BJ (cell line): Measurements from ENCODE around the gene RNF14. TPM values are rescaled to one million over a fixed set of nuclear protein-coding genes. Genes with fewer than 3 reads are reported as not detected.

Experiments used
- CTCF ChIA-PET: fragments of 350-600 bp; formaldehyde crosslinking; extraction: SDS; loops from one replicate; lab custom pipeline; 2021; ENCODE audit warnings: antibody characterized with exemption, inconsistent platforms; lab: Yijun Ruan, JAX
- POLR2A ChIA-PET: fragments of 300-600 bp; sonication (Branson Sonifier 250); formaldehyde crosslinking; extraction: SDS; loops from one replicate; lab custom pipeline; 2021; ENCODE audit warnings: antibody characterized with exemption; lab: Charles Lee
- DNase-seq: peaks from one replicate; pipeline ENCODE4 v3.0.0-alpha.2; 2011; ENCODE audit warnings: low read depth
- H3K27me3 ChIP-seq: 2 replicates; pipeline ENCODE4 v1.6.0; 2011; ENCODE audit warnings: low read length; ENCODE audit not compliant: control insufficient read depth, insufficient read depth
- H3K36me3 ChIP-seq: 2 replicates; pipeline ENCODE4 v1.5.1; 2011; ENCODE audit warnings: low read length; ENCODE audit not compliant: control insufficient read depth, insufficient read depth
- H3K4me3 ChIP-seq: 2 replicates; pipeline ENCODE4 v1.5.1; 2011; ENCODE audit warnings: low read depth, mild to moderate bottlenecking, control low read depth, low read length
- polyA plus RNA-seq: library from polyadenylated mRNA; depleted of rRNA; stranded (reverse); fragments of >200 nt; gene quantifications from 2 replicates; pipeline ENCODE4 v1.2.3, GENCODE V29; 2011
- TF ChIP-seq, protein P1 (sequence below): IDR thresholded peaks from 2 replicates; pipeline ENCODE4 v1.5.1; 2011; ENCODE audit warnings: low read depth, mild to moderate bottlenecking, control low read depth, inconsistent platforms, low read length, moderate library complexity; ENCODE audit not compliant: insufficient read depth

Gene RNF14
- polyA plus RNA-seq, 1 experiment: 27.2 TPM

- TF ChIP-seq, protein P1, sequence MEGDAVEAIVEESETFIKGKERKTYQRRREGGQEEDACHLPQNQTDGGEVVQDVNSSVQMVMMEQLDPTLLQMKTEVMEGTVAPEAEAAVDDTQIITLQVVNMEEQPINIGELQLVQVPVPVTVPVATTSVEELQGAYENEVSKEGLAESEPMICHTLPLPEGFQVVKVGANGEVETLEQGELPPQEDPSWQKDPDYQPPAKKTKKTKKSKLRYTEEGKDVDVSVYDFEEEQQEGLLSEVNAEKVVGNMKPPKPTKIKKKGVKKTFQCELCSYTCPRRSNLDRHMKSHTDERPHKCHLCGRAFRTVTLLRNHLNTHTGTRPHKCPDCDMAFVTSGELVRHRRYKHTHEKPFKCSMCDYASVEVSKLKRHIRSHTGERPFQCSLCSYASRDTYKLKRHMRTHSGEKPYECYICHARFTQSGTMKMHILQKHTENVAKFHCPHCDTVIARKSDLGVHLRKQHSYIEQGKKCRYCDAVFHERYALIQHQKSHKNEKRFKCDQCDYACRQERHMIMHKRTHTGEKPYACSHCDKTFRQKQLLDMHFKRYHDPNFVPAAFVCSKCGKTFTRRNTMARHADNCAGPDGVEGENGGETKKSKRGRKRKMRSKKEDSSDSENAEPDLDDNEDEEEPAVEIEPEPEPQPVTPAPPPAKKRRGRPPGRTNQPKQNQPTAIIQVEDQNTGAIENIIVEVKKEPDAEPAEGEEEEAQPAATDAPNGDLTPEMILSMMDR: no peak
Observed at GRCh38 chr5:142012792-142013388, 44.0 kb downstream of the RNF14 start, which contains the start of gene GNPDA1. Gene GNPDA1, minus strand, starts transcription at chr5:142013027. Its CDS starts 992 bp downstream, at chr5:142012035.

GRCh38 chr5:142013734-142014521, 45.0 kb downstream of the RNF14 start:
- Histone ChIP-seq H3K36me3 (no peaks in the 10 kb centered on the region; the same call in 1 of the 2 replicates), H3K4me3 (no peak overlapping the region), H3K27me3 (peaks cover 1% of the 10 kb centered on the region; the same call in 1 of the 2 replicates)
- DNase-seq: no peak
- TF ChIP-seq, protein P1: no peak
- CTCF ChIA-PET: interaction anchor here (0.6 to 5.9 kb wide), 29 partner anchors 11 to 549 kb away, joined by 3 to 50 read pairs (median 4); partner anchors contain the start of genes NDFIP1 and RNF14
- POLR2A ChIA-PET: no interaction called here

More at GRCh38 chr5:142012792-142013388, 44.0 kb downstream of the RNF14 start, which contains the start of gene GNPDA1:
- H3K27me3 ChIP-seq: peaks cover under 1% of the 10 kb centered on the region; the same call in 1 of the 2 replicates
- DNase-seq: no peak
- peak within 1 kb of the TSS; percentile 68 for H3K4me3 ChIP-seq
- H3K36me3 ChIP-seq: no peaks in the 10 kb centered on the region; the same call in 1 of the 2 replicates
- ChIA-PET CTCF (interaction anchor here (0.6 to 5.9 kb wide), 13 partner anchors 11 to 321 kb away, joined by 3 to 50 read pairs (median 5); partner anchors contain the start of genes NDFIP1 and RNF14), POLR2A (no interaction called here)

DNA sequence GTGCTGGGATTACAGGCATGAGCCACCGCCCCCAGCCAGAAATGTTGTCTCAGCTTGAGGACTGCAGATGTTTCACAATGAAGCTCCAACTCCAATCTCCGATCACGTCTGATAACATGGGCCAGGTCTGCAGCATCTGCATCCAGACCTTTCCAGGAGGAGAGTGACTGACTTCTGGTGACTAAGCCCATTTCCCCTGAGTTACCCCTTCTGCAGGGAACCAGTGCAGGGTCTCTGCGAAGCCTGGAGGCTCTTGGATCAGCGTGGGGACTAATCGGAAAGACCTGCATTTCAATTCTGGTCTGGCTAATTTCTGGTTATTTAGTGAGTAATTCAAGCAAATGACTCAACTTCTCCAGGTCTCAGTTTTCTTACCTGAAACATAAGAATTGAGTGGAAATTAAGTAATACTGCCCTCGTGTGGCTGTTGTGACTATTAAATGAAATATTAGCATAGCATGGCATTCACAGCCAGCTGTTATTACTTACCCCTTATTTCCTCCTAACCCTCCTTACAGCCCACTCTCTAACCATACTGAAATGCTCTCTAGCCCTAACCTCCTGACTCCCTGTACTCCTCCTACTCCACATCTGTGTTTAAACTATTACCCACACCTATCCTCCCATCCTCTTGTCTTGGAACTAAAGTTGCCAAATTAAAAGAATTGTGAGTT, 46.1 kb downstream of the RNF14 start:
- TF ChIP-seq, protein P1: peak; percentile 44
- ChIA-PET CTCF (interaction anchor here (0.6 to 5.9 kb wide), 31 partner anchors 10 to 535 kb away, joined by 3 to 50 read pairs (median 3); no protein-coding TSS in a partner anchor), POLR2A (no interaction called here)
- Histone ChIP-seq H3K27me3 (peaks cover 1% of the 10 kb centered on the region; the same call in 1 of the 2 replicates), H3K4me3 (no peak overlapping the region), H3K36me3 (no peaks in the 10 kb centered on the region)
- no peak for DNase-seq

- H3K27me3 ChIP-seq: peaks cover 1% of the 10 kb centered on the region; the same call in 1 of the 2 replicates
- DNase-seq: no peak
- H3K36me3 ChIP-seq: no peaks in the 10 kb centered on the region
- CTCF ChIA-PET: interaction anchor here (0.7 to 5.9 kb wide), 20 partner anchors 9 to 534 kb away, joined by 3 to 50 read pairs (median 4); no protein-coding TSS in a partner anchor
- POLR2A ChIA-PET: no interaction called here
- H3K4me3 ChIP-seq: no peak overlapping the region
- TF ChIP-seq, protein P1: no peak
Observed at GRCh38 chr5:142015781-142016533, 47.1 kb downstream of the RNF14 start.
